ENCODE results near the gene LGR4. TPM values are rescaled to one million over a fixed set of nuclear protein-coding genes. Genes with fewer than 3 reads are reported as not detected.

The LGR4 gene
- polyA plus RNA-seq, 2 donors = 10.5 to 11.8 TPM

DNA sequence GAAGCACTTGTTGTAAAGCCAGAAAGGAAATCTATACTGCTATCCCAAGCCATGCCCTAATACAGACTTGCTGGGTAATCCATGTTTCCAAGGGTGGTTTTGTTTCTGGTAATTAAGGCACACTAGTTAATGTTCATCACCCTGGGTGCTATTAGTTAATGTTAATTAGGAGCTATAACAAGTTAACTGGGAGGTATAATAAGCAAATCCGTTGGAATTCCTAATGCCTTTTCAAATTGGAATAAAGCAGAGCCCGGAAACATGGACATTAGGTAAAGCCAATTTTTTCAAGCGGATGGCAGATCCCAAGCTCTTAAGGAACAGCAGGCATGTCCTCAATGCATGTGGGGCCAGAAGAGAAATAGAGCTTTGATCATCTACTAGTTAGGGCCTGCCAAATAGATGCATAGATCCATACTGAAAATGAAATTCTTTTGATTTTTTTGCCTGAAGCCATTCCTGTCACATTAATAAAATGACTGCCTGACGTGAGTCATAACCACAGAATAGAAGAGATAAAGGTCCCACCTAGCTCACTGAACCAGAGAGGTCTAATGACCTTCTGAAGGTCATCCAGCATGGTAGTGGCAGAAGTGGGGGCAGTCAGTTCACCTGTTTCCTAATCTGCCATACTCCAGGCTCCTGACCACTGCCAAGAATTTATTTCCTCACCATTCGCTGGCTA is 81.1 kb downstream of the LGR4 start:
- H3K36me3 ChIP-seq (ENCODE audit: control insufficient read depth in 2 of 2, insufficient read depth in 2 of 2, low read length in 1 of 2) = no peaks in the 10 kb centered on the region
- no peaks in the 10 kb centered on the region for H3K9me3 ChIP-seq (ENCODE audit: control insufficient read depth in 2 of 2, insufficient read depth in 1 of 2, low read depth in 1 of 2, low read length in 1 of 2)
- 47 to 54% methylated on average over 5 of the region's 5 CpGs for WGBS, 2 donors
- peak overlapping the region; percentile 44 to 49 for H3K27ac ChIP-seq (ENCODE audit: low read depth in 2 of 2, low read length in 1 of 2)
- peaks cover 0 to 3% of the 10 kb centered on the region in 2 donors for H3K4me1 ChIP-seq (ENCODE audit: control insufficient read depth in 2 of 2, insufficient read depth in 2 of 2, low read length in 1 of 2)
- no peaks in the 10 kb centered on the region for H3K27me3 ChIP-seq (ENCODE audit: control insufficient read depth in 1 of 2, insufficient read depth in 2 of 2, low read length in 2 of 2)
- H3K4me3 ChIP-seq (ENCODE audit: low read depth in 1 of 2, low read length in 2 of 2) = no peak overlapping the region

DNA sequence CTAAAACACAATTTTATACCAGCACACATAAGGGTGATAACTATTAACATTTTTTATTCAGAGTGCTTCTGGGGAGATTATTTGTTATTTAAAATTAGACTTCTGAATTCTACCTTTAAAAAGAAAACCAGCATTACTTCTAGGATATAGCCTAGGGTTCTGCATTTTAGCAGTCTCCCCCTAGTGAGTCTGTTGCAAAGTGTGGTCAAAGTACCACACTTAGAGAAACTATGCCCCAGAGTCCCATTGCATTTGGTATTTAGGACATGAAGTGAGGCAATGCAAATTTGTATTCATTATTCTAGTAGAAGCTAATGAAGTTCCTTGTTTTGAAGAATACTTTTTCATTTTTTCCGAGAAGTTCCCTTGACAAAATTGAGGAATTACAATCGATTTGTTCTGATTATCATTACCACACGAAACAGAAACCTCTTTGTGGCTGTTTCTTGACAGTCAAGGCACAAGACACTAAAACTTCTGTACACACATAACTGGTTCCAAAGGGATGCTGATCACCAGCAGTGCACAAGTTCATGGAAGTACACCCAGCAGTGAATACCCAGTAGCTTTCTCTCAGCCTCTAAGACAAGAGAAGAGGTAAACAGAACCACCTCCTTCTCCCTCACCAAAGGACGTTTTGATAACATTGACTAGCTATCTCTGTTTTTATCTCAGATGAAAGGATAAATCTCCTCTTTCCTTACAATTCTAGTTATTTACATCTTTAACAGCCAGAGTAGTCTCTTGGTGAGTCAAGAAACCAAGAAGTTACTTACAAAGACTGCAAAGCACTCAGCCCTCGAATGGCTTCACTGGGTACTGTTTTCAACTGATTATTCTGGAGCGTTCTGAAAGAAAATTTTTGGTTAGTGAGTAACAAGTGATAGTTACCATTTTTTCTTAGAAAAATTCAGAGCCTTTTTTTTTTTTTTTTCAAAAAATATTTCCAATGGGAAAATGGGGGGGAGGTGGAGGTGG is 82.0 kb downstream of the LGR4 start:
- Histone ChIP-seq H3K27me3 (ENCODE audit: control insufficient read depth in 1 of 2, insufficient read depth in 2 of 2, low read length in 2 of 2) (no peaks in the 10 kb centered on the region), H3K9me3 (ENCODE audit: control insufficient read depth in 2 of 2, insufficient read depth in 1 of 2, low read depth in 1 of 2, low read length in 1 of 2) (no peaks in the 10 kb centered on the region), H3K4me3 (ENCODE audit: low read depth in 1 of 2, low read length in 2 of 2) (no peak overlapping the region), H3K36me3 (ENCODE audit: control insufficient read depth in 2 of 2, insufficient read depth in 2 of 2, low read length in 1 of 2) (no peaks in the 10 kb centered on the region), H3K27ac (ENCODE audit: low read depth in 2 of 2, low read length in 1 of 2) (no peak overlapping the region), H3K4me1 (ENCODE audit: control insufficient read depth in 2 of 2, insufficient read depth in 2 of 2, low read length in 1 of 2) (peaks cover 0 to 3% of the 10 kb centered on the region in 2 donors)
- 73 to 75% methylated on average over 6 of the region's 6 CpGs for WGBS, 2 donors

DNA sequence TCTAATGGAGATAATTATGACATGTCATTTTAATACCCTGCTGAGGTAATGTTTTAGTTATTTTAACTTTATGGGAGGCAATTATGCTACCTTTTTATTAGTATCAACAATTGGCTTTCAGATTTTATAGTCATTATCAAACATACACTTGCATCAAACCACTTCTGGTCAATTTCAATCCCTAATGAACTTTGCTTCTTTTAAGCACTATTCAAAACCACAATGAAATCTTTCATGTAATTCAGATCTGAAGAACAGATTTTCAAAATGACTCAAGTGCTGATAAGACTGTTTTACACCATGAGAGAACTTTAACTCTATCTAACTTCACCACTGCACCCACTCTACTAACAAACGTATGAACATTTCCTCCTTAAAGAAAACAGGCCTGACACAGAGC is 83.7 kb downstream of the LGR4 start:
- WGBS, 2 donors = 68 to 76% methylated on average over 1 of the region's 1 CpG
- no peak overlapping the region for H3K4me3 ChIP-seq (ENCODE audit: low read depth in 1 of 2, low read length in 2 of 2)
- no peaks in the 10 kb centered on the region for H3K4me1 ChIP-seq (ENCODE audit: control insufficient read depth in 2 of 2, insufficient read depth in 2 of 2, low read length in 1 of 2)
- no peaks in the 10 kb centered on the region for H3K36me3 ChIP-seq (ENCODE audit: control insufficient read depth in 2 of 2, insufficient read depth in 2 of 2, low read length in 1 of 2)
- no peak overlapping the region for H3K27ac ChIP-seq (ENCODE audit: low read depth in 2 of 2, low read length in 1 of 2)
- H3K9me3 ChIP-seq (ENCODE audit: control insufficient read depth in 2 of 2, insufficient read depth in 1 of 2, low read depth in 1 of 2, low read length in 1 of 2) = no peaks in the 10 kb centered on the region
- no peaks in the 10 kb centered on the region for H3K27me3 ChIP-seq (ENCODE audit: control insufficient read depth in 1 of 2, insufficient read depth in 2 of 2, low read length in 2 of 2)

DNA sequence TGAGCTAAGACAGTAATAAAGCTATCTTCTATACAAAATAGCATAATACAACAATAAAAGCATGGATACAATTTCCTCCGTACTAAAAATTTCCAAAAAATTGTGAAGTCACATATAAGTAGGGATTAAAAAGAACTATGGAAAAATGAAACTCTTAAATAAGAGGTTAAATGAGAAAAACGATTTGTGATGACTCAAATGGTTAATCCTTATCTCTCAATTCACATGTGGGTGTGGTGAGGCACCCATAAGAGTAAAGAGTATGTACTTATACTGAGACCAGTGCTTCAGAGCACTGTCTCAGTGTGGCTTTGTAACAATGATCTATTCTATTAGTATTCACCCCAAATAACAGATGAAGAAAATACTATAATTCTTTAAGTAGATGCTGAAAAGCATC is 84.6 kb downstream of the LGR4 start:
- no peaks in the 10 kb centered on the region for H3K36me3 ChIP-seq (ENCODE audit: control insufficient read depth in 2 of 2, insufficient read depth in 2 of 2, low read length in 1 of 2)
- 35 to 39% methylated on average over 2 of the region's 2 CpGs for whole genome bisulfite sequencing, 2 donors
- H3K27me3 ChIP-seq (ENCODE audit: control insufficient read depth in 1 of 2, insufficient read depth in 2 of 2, low read length in 2 of 2) = no peaks in the 10 kb centered on the region
- H3K4me1 ChIP-seq (ENCODE audit: control insufficient read depth in 2 of 2, insufficient read depth in 2 of 2, low read length in 1 of 2) = no peaks in the 10 kb centered on the region
- no peak overlapping the region for H3K27ac ChIP-seq (ENCODE audit: low read depth in 2 of 2, low read length in 1 of 2)
- no peaks in the 10 kb centered on the region for H3K9me3 ChIP-seq (ENCODE audit: control insufficient read depth in 2 of 2, insufficient read depth in 1 of 2, low read depth in 1 of 2, low read length in 1 of 2)
- H3K4me3 ChIP-seq (ENCODE audit: low read depth in 1 of 2, low read length in 2 of 2) = no peak overlapping the region

DNA sequence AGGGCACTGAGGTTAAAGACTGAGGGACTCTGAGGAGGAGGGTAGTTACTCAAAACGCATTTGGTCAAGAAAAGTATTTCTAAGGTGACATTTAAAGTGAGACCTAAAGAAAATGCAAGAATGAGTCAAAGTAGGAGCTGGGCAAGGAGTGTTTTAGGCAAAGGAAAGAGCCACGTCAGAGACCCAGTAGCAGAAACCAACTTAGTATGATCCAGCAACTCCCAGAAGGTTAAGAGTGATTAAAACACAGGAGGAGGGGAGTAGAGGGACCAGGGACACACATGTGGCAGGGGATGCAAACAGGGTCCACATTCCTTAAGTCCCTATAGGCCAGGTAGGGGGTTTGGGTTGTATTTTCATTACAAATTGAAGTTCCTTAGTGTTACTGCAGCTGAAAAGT is 85.2 kb downstream of the LGR4 start:
- Histone ChIP-seq H3K27ac (ENCODE audit: low read depth in 2 of 2, low read length in 1 of 2) (no peak overlapping the region), H3K4me1 (ENCODE audit: control insufficient read depth in 2 of 2, insufficient read depth in 2 of 2, low read length in 1 of 2) (no peaks in the 10 kb centered on the region), H3K27me3 (ENCODE audit: control insufficient read depth in 1 of 2, insufficient read depth in 2 of 2, low read length in 2 of 2) (no peaks in the 10 kb centered on the region), H3K9me3 (ENCODE audit: control insufficient read depth in 2 of 2, insufficient read depth in 1 of 2, low read depth in 1 of 2, low read length in 1 of 2) (no peaks in the 10 kb centered on the region), H3K4me3 (ENCODE audit: low read depth in 1 of 2, low read length in 2 of 2) (no peak overlapping the region), H3K36me3 (ENCODE audit: control insufficient read depth in 2 of 2, insufficient read depth in 2 of 2, low read length in 1 of 2) (no peaks in the 10 kb centered on the region)
- WGBS, 2 donors = 42 to 60% methylated on average over 2 of the region's 2 CpGs

DNA sequence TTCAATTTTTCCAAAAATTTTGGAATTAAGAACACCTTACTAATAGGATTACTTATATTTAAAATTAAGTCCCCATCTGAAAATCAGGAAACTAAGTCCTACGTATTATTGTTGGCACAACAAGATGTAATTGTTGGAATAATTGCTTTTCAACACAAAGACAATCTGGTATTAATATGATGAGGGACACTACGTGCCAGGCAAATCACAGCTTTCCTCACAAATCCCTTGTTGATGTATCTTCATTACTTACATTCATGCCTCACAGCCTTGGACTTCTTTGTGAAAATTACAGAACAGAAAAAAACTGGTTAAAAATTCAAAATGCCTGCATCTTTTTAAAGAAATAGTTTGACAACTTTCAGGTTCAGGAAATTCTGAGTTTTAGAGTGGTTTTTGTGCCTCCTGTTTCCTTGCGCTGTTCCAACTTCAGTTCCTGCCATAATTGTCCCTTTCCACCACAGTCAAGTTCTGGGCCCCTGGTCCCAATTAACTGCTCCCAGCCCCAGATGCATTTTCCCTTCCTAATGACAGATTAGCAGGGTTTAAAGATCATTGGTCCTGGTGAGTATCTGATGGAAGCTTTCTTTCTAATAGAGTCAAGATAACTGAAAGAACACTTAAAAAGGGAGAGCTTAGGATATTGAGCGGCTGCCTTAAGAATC is 86.3 kb downstream of the LGR4 start:
- Histone ChIP-seq H3K4me1 (ENCODE audit: control insufficient read depth in 2 of 2, insufficient read depth in 2 of 2, low read length in 1 of 2) (no peaks in the 10 kb centered on the region), H3K27me3 (ENCODE audit: control insufficient read depth in 1 of 2, insufficient read depth in 2 of 2, low read length in 2 of 2) (no peaks in the 10 kb centered on the region), H3K27ac (ENCODE audit: low read depth in 2 of 2, low read length in 1 of 2) (no peak overlapping the region), H3K9me3 (ENCODE audit: control insufficient read depth in 2 of 2, insufficient read depth in 1 of 2, low read depth in 1 of 2, low read length in 1 of 2) (no peaks in the 10 kb centered on the region), H3K4me3 (ENCODE audit: low read depth in 1 of 2, low read length in 2 of 2) (no peak overlapping the region), H3K36me3 (ENCODE audit: control insufficient read depth in 2 of 2, insufficient read depth in 2 of 2, low read length in 1 of 2) (peaks cover 1% of the 10 kb centered on the region in 2 donors)
- WGBS, 2 donors = 83 to 86% methylated on average over 4 of the region's 4 CpGs

DNA sequence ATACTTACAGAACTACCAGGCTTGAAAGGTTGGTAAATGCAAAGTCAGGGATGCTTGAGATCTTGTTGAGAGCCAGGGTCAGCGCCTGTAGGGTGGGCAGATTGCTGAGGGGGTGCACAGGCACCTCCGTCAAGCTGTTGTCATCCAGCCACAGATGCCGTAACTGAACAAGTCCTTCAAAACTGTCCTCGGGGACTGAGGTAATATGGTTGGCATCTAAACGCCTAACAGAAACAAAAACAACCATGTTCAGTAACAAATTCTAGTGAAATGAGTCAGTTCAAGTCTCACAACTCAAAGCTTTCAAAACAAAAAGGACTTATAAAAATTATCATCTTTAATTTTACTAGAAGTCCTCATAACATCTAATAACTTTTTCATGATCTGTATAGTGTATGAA is 87.3 kb downstream of the LGR4 start:
- H3K36me3 ChIP-seq (ENCODE audit: control insufficient read depth in 2 of 2, insufficient read depth in 2 of 2, low read length in 1 of 2) = peaks cover 3% of the 10 kb centered on the region in 2 donors
- WGBS, 2 donors = 75 to 81% methylated on average over 5 of the region's 5 CpGs
- no peaks in the 10 kb centered on the region for H3K27me3 ChIP-seq (ENCODE audit: control insufficient read depth in 1 of 2, insufficient read depth in 2 of 2, low read length in 2 of 2)
- H3K9me3 ChIP-seq (ENCODE audit: control insufficient read depth in 2 of 2, insufficient read depth in 1 of 2, low read depth in 1 of 2, low read length in 1 of 2) = no peaks in the 10 kb centered on the region
- H3K4me1 ChIP-seq (ENCODE audit: control insufficient read depth in 2 of 2, insufficient read depth in 2 of 2, low read length in 1 of 2) = no peaks in the 10 kb centered on the region
- no peak overlapping the region for H3K4me3 ChIP-seq (ENCODE audit: low read depth in 1 of 2, low read length in 2 of 2)
- H3K27ac ChIP-seq (ENCODE audit: low read depth in 2 of 2, low read length in 1 of 2) = no peak overlapping the region

DNA sequence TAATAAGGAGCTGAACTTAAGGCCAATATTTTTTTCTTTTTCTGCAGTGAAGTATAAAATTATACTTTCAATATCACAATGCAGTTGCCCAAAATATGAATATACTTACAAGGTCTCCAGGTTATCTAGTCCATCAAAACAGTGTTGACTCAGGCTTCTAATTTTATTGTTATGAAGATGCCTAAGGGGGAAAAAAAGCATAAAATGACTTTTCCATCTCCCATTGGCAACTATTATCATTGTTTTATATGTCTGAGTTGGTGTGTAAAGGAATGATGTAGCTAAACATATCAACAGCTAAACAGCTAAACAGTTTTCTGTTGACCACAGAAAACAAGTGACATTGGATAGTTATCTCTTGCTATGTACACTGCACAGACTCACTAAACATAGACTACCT is 88.4 kb downstream of the LGR4 start:
- Histone ChIP-seq H3K27me3 (ENCODE audit: control insufficient read depth in 1 of 2, insufficient read depth in 2 of 2, low read length in 2 of 2) (no peaks in the 10 kb centered on the region), H3K4me1 (ENCODE audit: control insufficient read depth in 2 of 2, insufficient read depth in 2 of 2, low read length in 1 of 2) (no peaks in the 10 kb centered on the region), H3K9me3 (ENCODE audit: control insufficient read depth in 2 of 2, insufficient read depth in 1 of 2, low read depth in 1 of 2, low read length in 1 of 2) (no peaks in the 10 kb centered on the region), H3K36me3 (ENCODE audit: control insufficient read depth in 2 of 2, insufficient read depth in 2 of 2, low read length in 1 of 2) (peaks cover 3 to 7% of the 10 kb centered on the region in 2 donors), H3K27ac (ENCODE audit: low read depth in 2 of 2, low read length in 1 of 2) (no peak overlapping the region), H3K4me3 (ENCODE audit: low read depth in 1 of 2, low read length in 2 of 2) (no peak overlapping the region)

DNA sequence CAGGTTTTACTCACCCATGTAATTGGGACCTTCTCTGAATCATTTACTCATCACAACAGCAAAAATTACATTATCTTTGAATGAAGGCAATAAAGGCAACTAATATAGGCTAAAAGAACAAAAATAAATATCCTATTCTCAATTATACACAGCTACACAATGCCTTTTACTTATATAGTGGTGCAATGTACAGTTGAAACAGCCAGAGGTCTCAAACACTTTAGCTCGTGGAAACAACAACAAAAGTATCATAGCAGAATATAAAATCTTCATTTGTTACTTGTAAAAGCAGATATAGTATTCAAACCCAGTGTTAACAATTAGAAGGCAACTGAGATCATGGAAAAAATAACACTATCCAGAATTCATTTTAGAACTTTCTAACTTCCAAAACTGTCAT is 88.9 kb downstream of the LGR4 start:
- no peaks in the 10 kb centered on the region for H3K9me3 ChIP-seq (ENCODE audit: control insufficient read depth in 2 of 2, insufficient read depth in 1 of 2, low read depth in 1 of 2, low read length in 1 of 2)
- peaks cover 3 to 7% of the 10 kb centered on the region in 2 donors for H3K36me3 ChIP-seq (ENCODE audit: control insufficient read depth in 2 of 2, insufficient read depth in 2 of 2, low read length in 1 of 2)
- H3K4me3 ChIP-seq (ENCODE audit: low read depth in 1 of 2, low read length in 2 of 2) = no peak overlapping the region
- H3K27ac ChIP-seq (ENCODE audit: low read depth in 2 of 2, low read length in 1 of 2) = no peak overlapping the region
- H3K4me1 ChIP-seq (ENCODE audit: control insufficient read depth in 2 of 2, insufficient read depth in 2 of 2, low read length in 1 of 2) = no peaks in the 10 kb centered on the region
- no peaks in the 10 kb centered on the region for H3K27me3 ChIP-seq (ENCODE audit: control insufficient read depth in 1 of 2, insufficient read depth in 2 of 2, low read length in 2 of 2)
- WGBS, 2 donors = 53 to 59% methylated on average over 1 of the region's 1 CpG

Measured in esophagus (tissue), 2 donors.